Muscle layer of colon (tissue), 2 donors: Measurements from ENCODE around the gene ARRDC2.

Experiments
- H3K27ac ChIP-seq: one replicate; pipeline ENCODE4 v1.7.0; 2013; ENCODE audit warnings: low read depth, mild to moderate bottlenecking, low read length, moderate library complexity
- H3K27me3 ChIP-seq, 2 donors: one replicate each; pipeline ENCODE4 v1.7.0; 2013; ENCODE audit warnings: low read length in 2 of 2, mild to moderate bottlenecking in 2 of 2; ENCODE audit not compliant: insufficient read depth in 2 of 2, control insufficient read depth in 1 of 2
- H3K36me3 ChIP-seq: one replicate; pipeline ENCODE4 v1.7.0; 2013; ENCODE audit warnings: mild to moderate bottlenecking, low read length; ENCODE audit not compliant: insufficient read depth
- H3K4me1 ChIP-seq: one replicate; pipeline ENCODE4 v1.7.0; 2013; ENCODE audit warnings: mild to moderate bottlenecking, low read length; ENCODE audit not compliant: insufficient read depth
- H3K4me3 ChIP-seq, 2 donors: one replicate each; pipeline ENCODE4 v1.7.0; 2013; ENCODE audit warnings: low read length in 2 of 2, low read depth in 1 of 2, mild to moderate bottlenecking in 1 of 2, moderate library complexity in 1 of 2
- H3K9ac ChIP-seq: one replicate; pipeline ENCODE4 v1.7.0; 2013; ENCODE audit warnings: low read length
- H3K9me3 ChIP-seq: one replicate; pipeline ENCODE4 v1.7.0; 2013; ENCODE audit warnings: mild to moderate bottlenecking, low read length
- donor health status: abdominal sarcoma.
- donor health status: Adenocarcinoma of cecum.

ARRDC2 gene

GRCh38 chr19:18008814-18009213, 844 bp downstream of the ARRDC2 start:
- H3K27me3 ChIP-seq, result no peaks in the 10 kb centered on the region
- H3K4me1 ChIP-seq, result peaks cover 6% of the 10 kb centered on the region
- no peak overlapping the region for H3K9ac ChIP-seq
- H3K9me3 ChIP-seq, result no peaks in the 10 kb centered on the region
- H3K36me3 ChIP-seq, result peaks cover 30% of the 10 kb centered on the region
- H3K4me3 ChIP-seq, result peak overlapping the region in 1 of 2 donors; percentile 61
- no peak overlapping the region for H3K27ac ChIP-seq

DNA sequence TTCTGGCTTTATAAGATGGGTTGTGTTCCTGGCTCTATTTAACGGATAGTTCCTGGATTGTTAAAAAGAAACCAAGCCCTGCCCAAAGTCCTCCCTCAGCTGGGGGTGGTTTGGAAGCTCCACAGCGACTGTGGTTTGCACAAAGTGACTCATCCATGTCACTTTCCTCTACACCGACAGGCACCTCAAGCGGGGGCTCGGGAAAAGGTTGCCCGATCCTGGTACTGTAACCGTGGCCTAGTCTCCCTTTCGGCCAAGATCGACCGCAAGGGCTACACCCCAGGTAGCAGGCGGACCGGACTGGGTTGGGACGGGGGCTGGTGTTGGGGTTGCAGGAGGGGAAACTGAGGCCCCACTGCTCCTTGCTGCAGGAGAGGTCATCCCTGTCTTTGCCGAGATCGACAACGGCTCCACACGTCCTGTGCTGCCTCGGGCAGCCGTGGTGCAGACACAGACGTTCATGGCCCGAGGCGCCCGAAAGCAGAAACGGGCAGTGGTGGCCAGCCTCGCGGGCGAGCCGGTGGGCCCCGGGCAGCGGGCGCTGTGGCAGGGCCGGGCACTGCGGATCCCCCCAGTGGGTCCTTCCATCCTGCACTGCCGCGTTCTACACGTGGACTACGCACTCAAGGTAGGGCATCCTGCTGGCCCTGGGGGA, 1.6 kb downstream of the ARRDC2 start:
- H3K4me1 ChIP-seq, result peaks cover 6% of the 10 kb centered on the region
- H3K36me3 ChIP-seq, result peaks cover 31% of the 10 kb centered on the region
- no peak overlapping the region for H3K4me3 ChIP-seq
- no peaks in the 10 kb centered on the region for H3K9me3 ChIP-seq
- H3K27ac ChIP-seq, result no peak overlapping the region
- no peaks in the 10 kb centered on the region for H3K27me3 ChIP-seq
- no peak overlapping the region for H3K9ac ChIP-seq

GRCh38 chr19:18010149-18010548, 2.2 kb downstream of the ARRDC2 start:
- Histone ChIP-seq H3K4me1 (peaks cover 6% of the 10 kb centered on the region), H3K9ac (no peak overlapping the region), H3K4me3 (no peak overlapping the region), H3K27me3 (no peaks in the 10 kb centered on the region), H3K36me3 (peaks cover 31% of the 10 kb centered on the region), H3K27ac (no peak overlapping the region), H3K9me3 (no peaks in the 10 kb centered on the region)

DNA sequence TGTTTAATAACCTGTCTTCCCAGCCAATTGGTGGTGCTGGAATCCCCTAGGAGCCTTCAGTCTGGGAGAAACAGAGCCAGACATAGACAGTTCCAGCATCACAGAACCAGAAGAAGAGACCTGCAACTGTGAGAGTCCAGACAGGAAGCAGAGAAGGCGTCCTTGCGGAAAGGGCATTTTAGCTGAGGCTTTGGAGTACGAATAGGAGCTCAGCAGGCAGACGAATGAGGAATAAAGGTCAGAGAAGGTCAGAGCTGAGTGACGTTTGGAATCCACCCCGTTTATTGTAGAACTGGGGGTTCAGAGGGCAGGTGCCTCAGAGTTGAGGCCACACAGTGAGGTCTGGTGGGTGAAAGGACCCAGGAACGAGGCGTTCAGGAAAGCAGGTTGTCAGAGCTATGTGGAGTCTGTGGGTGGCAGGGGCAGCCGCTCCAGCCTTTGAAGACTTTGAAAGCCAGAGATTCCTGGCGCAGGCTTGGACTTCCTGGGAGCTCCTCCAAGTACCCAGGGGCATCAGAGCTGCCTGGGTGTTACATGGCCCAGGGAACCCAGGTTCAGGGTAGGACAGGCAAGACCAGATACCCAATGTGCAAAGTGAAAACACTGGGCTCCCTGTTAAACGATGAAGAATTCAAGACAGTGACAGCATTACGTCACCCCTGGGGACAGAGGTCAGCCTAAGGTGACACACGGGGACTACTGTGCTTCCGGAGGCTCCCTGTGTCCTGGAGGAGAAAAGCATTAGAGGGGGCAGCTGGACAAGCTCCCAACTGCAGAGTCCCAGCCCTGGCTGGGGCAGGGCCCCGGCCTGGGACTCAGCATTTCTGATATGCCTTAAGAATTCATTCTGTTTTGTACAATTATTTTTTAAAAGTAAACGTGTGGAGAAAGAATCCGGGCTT, 5.5 kb downstream of the ARRDC2 start:
- Histone ChIP-seq H3K4me3 (no peak overlapping the region), H3K36me3 (peaks cover 35% of the 10 kb centered on the region), H3K4me1 (peaks cover 6% of the 10 kb centered on the region), H3K27me3 (no peaks in the 10 kb centered on the region), H3K27ac (no peak overlapping the region), H3K9me3 (no peaks in the 10 kb centered on the region), H3K9ac (no peak overlapping the region)

GRCh38 chr19:18014197-18014596, 6.2 kb downstream of the ARRDC2 start:
- Histone ChIP-seq H3K9me3 (no peaks in the 10 kb centered on the region), H3K27ac (no peak overlapping the region), H3K4me3 (no peak overlapping the region), H3K27me3 (no peaks in the 10 kb centered on the region), H3K4me1 (no peaks in the 10 kb centered on the region), H3K9ac (no peak overlapping the region), H3K36me3 (peaks cover 35% of the 10 kb centered on the region)

GRCh38 chr19:18016209-18016910, 8.4 kb downstream of the ARRDC2 start:
- H3K4me1 ChIP-seq, result peaks cover 10% of the 10 kb centered on the region

GRCh38 chr19:18017275-18018083, 9.5 kb downstream of the ARRDC2 start:
- H3K36me3 ChIP-seq, result peaks cover 18% of the 10 kb centered on the region
- H3K9ac ChIP-seq, result no peak overlapping the region
- H3K4me3 ChIP-seq, result no peak overlapping the region
- no peaks in the 10 kb centered on the region for H3K27me3 ChIP-seq
- H3K9me3 ChIP-seq, result no peaks in the 10 kb centered on the region
- H3K4me1 ChIP-seq, result peaks cover 15% of the 10 kb centered on the region
- no peak overlapping the region for H3K27ac ChIP-seq

More at GRCh38 chr19:18016209-18016910, 8.4 kb downstream of the ARRDC2 start:
- Histone ChIP-seq H3K4me3 (no peak overlapping the region), H3K9me3 (no peaks in the 10 kb centered on the region), H3K27me3 (no peaks in the 10 kb centered on the region), H3K27ac (no peak overlapping the region), H3K9ac (no peak overlapping the region), H3K36me3 (peaks cover 21% of the 10 kb centered on the region)

GRCh38 chr19:18020212-18021085, 12.5 kb downstream of the ARRDC2 start:
- H3K27me3 ChIP-seq, result no peaks in the 10 kb centered on the region
- peaks cover 21% of the 10 kb centered on the region for H3K4me1 ChIP-seq
- H3K4me3 ChIP-seq, result no peak overlapping the region
- peak overlapping the region; percentile 44 for H3K27ac ChIP-seq
- H3K36me3 ChIP-seq, result peaks cover under 1% of the 10 kb centered on the region
- no peaks in the 10 kb centered on the region for H3K9me3 ChIP-seq
- H3K9ac ChIP-seq, result no peak overlapping the region

- Histone ChIP-seq H3K9ac (no peak overlapping the region), H3K36me3 (no peaks in the 10 kb centered on the region), H3K9me3 (no peaks in the 10 kb centered on the region), H3K27ac (peak overlapping the region; percentile 44), H3K4me3 (no peak overlapping the region), H3K4me1 (peaks cover 21% of the 10 kb centered on the region), H3K27me3 (no peaks in the 10 kb centered on the region)
These were observed 13.3 kb downstream of the ARRDC2 start for GRCh38 chr19:18021121-18021755.
